NCI-H1436 treated with DMSO at 0.1 percent for 48 hours (cell line): ENCODE results near the gene NSMCE4A.
"Not testable (repeated sequence)": the region's sequence is repeated elsewhere in the genome, so short reads cannot be mapped to it uniquely, and the experiment has no call there.

ENCODE experiments used
- DNase-seq: peaks from one replicate; lab custom pipeline; 2025; lab: John Stamatoyannopoulos, UW

The NSMCE4A gene, protein sequence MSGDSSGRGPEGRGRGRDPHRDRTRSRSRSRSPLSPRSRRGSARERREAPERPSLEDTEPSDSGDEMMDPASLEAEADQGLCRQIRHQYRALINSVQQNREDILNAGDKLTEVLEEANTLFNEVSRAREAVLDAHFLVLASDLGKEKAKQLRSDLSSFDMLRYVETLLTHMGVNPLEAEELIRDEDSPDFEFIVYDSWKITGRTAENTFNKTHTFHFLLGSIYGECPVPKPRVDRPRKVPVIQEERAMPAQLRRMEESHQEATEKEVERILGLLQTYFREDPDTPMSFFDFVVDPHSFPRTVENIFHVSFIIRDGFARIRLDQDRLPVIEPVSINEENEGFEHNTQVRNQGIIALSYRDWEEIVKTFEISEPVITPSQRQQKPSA

DNA sequence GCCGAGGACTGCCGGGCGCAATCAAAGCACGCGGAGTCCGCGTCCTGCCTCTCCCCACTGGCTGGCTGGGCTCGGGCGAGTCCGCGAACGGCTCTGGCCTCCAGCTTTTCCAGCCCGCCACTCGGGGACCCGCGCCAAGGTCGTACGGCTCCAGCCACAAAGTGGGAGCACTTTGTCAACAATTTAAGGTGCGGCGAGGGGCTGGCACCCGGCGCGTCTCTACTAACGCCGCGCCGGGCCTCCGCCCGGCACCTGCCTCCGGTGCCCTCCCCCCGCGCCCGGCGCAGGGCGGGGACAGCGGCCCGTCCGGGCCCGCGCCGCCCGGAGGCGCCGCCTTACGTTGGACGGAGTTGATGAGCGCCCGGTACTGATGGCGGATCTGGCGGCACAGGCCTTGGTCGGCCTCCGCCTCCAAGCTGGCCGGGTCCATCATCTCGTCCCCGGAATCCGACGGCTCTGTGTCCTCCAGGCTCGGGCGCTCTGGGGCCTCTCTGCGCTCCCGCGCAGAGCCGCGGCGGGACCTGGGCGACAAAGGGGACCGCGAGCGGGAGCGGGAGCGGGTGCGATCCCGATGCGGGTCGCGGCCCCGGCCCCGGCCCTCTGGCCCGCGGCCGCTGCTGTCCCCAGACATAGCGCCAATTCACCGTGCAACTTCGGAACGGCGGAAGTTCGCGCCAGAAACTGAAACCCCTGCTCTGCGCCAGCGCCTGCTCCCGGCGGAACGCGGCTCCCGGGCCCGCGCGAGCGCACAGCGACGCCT, at the start of gene NSMCE4A:
Gene NSMCE4A, minus strand, starts transcription at position 683 of the 760 bp plus-strand sequence. Its CDS starts 52 bp downstream, at position 631.
- no peak for DNase-seq

DNA sequence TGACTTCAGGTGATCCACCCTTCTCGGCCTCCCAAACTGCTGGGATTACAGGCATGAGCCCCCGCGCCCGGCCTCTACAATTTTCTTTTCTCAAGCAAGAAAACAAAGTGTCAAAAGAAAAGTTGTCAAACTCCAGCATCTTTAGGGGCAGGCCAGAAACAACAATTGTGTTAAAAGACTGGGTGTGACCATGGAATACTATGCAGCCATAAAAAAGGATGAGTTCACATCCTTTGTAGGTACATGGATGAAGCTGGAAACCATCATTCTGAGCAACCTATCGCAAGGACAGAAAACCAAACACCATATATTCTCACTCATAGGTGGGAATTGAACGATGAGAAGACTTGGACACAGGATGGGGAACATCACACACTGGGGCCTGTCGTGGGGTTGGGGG, 48.2 kb upstream of the NSMCE4A start:
- DNase-seq = not testable (repeated sequence)

DNA sequence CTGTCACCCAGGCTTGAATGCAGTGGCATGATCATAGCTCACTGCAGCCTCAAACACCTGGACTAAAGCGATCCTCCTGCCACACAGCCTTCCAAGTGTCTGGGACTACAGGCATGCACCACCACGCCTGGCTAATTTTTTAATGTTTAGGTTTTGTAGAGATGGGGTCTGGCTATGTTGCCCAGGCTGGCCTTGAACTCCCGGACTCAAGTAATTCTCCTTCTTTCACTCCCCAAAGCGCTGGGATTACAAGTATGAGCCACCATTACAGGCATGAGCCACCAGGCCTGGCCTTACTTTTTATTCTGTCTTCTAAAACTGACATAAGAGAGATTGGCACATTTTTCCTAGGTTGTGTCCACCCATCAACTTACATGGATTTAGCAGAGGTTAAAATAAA, 47.3 kb upstream of the NSMCE4A start:
- DNase-seq = no peak

DNA sequence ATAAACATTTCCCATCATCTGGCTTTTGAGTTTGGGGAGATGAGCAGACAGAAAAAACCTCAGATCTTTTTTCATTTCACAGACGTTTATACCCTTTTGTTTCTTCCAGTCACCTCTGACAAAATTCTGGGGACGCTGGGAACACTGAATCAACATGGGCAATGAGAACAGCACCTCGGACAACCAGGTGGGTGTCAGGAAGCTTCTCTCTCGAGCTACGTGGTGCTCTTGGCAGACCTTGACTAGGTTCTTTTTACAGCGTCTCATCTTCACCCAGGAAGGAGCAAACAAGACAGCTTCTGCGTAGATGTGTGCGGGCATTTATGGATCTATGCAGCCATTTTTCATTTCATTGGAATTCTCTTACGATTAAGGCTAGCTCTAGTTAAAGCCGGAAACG, 46.8 kb upstream of the NSMCE4A start:
- no peak for DNase-seq

DNA sequence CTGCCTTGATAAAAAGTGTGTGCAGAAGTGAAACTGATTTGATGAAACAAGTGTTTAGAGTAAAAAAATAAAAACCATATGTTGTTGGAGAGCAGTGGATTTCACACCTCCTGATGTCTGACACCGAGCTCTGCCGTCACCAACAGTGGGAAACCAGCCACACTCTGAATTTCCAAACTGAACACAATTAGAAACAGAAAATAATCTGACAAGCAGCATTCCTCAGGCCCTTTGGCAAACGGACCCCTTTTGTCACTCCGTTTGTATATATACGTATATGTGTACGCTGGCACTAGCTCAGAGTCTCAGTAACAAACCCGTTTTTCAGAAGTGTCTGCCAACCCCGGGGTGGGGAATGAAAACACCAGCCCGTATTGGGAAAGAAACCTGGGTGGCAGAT, 46.4 kb upstream of the NSMCE4A start:
- DNase-seq = no peak

DNA sequence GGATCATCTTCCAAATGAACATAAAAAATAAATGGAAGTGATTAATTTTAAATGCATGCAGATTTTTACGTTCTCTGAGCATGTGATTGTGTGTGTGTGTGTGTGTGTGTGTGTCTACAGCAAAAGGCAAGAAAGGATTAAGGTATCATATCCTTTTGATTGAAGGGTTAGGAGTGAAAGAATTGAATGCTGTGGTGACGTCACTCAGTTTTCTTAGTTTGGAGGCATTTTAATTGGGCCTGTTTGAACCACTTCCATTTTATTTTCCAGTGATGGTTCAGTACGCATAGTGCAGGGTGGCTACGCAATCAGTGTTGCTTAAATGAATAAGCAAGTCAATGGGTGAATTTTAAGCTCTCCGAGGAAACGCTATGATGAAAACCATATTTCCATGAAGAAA, 45.2 kb upstream of the NSMCE4A start:
- no peak for DNase-seq

DNA sequence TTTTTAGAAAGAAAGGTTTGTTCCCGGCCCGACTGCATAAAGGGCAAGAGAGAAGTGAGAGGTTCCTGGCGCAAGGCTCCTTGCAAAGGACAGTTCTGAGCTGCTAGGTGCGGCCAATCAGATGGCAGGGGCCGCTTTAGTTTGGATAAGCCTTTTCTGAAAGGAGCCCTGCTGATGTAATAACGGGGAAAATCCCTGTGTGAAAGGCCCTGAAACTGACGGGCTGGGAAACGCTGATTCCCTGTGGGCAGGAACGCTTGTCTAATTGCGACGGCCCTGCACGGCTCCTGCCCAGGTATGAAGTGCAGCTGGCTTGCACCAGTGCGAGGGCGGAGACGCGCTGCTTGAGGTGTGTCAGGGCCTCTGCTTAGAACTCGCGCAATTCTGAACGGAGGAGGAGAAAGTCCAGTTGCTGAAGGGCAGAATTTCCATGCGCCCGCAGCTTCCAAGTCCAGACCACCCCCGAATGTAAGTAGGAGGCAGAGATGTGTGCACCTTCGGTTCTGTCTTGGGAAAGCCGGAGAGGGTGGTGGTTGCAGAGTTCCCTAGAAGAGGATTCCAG, 44.5 kb upstream of the NSMCE4A start:
- DNase-seq = no peak

DNA sequence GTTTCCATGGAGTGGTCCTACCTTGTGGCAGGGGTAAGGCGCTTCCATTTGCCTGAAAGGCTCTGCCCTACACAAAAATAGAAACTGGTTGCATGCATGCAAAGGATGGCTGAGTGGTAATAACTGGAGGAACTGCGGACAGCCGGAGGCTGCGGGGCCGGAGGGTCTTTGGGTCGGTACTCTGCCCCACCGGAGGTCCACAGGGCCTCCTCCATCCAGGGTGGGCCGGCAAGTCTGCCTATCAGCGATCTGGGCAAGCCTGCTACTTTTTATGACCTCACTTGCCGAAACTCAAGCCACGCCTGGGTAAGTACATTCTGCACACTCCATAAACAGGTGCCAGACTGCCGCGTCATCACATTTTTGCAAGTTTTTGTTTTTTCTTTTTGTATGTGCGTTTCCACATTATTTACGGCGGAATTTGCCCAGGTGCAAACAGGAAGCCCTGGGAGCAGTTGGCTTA, 44.0 kb upstream of the NSMCE4A start:
- no peak for DNase-seq

DNA sequence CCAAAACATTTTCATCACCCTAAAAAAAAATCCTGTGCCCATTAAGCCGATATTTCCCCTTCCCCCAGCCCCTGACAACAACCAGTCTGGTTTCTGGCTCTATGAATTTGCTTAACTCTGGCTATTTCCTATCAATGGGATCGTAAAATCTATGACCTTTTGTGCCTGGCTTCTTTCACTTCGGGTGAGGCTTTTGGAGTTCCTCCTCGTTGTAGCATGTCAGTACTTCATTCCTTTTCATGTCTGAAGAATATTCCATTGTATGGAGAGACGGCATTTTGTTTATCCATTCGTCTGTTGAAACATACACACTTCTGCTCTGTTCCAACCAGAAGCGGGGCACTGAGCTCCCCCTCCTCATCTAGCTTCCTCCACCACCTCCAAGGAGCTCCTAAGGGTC, 43.5 kb upstream of the NSMCE4A start:
- no peak for DNase-seq

DNA sequence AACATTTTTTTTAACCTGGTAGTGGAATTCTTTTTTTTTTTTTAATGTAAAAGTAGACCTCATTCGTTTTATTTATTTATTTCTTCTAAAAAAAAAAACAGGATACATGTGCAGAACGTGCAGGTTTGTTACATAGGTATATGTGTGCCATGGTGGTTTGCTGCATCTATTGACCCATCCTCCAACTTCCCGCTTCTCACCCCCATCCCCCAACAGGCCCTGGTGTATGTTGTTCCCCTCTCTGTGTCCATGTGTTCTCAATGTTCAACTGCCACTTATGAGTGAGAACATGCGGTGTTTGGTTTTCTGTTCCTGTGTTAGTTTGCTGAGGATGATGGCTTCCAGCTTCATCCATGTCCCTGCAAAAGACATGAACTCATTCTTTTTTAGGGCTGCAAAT, 42.9 kb upstream of the NSMCE4A start:
- not testable (repeated sequence) for DNase-seq

DNA sequence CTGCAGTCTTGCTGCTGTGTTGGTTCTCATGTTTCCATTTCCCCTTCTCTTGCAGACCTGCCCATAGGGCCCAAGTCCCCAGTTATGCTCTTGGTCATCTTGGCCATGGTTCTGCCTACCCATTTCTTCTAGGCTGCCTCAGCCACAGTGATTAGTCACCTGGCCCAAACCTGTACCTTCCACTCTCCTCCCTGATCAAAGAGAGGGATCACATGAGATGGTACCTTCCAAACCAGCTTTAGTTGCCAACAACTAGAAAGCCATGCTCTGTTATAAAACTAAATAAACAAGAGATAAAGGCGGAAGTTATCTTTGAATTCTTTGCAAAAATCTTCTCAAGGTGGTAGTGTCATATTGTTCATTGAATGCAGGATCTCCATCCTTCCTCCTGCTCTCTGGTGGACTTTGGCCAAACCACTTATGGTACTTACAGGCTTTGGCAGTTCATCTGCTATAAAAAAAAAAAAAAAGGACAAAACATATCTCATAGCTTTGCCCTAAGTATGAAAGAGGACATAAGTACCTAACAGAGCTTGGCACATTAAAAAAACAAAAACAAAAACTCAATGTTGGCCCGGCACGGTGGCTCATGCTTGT, 39.7 kb upstream of the NSMCE4A start:
- no peak for DNase-seq

DNA sequence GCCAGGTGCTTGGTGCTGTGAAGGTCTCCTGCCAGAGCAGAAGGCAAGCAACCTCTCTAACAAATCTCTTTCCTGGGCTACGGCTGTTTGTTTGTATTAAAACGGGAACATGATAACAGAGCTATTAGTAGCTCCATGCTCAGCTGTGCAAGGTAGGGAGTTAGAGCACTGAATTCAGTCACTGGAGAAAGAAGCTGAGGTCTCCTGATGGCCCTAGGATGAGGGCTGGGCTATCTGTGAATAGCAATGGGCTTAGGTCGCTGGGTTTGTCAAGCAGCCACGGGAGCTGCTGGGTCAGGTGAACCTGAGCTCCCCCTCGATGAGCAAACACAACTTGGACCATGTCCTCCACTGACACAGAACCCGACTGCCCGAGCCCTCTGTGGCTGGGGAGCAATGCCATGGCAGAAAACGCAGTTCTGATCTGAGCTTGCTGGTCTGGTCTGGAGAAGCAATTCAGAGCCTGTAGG, 38.3 kb upstream of the NSMCE4A start:
- DNase-seq = no peak

DNA sequence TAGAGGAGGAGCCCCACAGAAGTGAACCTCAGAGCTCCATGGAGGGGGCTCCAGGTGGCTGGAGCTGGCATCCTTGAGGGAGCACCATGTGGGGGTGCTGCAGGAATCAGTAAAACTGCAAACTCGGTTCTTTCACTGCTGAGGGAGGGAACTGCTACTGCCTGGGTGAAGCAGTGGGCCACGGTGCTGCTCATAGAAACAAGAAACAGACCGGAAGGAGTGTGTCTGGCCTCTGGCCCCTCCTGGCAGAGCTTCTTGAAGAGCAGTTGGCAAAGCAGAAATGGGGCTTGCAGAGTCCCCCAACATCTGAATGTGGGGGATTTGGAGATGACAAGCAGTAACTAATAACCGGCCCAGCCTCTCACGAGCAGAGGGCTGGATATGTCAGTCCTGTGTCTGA, 37.7 kb upstream of the NSMCE4A start:
- no peak for DNase-seq

DNA sequence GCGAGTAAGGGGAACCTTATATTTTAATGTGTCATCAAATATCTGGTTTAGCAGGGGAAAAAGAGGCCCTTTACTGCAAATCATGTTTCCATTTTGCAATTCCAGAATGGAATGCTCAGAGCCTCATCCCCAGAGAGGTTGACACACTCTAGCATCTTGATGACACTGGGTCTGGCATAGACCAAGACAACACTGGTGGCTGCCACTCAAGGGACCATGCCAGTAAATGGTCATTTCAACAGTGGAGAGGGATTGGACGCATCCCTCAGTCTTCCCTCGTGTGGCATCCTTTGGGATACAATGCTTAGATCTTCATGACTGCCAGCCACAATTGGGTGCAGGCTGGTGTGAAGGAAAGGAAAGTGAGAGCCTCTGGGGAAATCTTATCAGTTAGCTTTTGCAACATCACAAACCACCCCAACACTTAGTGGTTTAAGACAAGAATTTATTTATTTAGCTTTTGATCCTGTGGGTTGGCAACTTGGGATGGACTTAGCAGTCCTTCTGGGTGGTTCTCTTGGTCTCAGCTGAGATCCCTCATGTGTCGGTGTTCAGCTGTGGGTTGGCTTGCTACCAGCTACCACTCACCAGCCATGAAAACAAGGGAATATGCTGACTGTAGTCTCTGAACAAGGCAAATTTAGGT, 35.5 kb upstream of the NSMCE4A start:
- DNase-seq = no peak

DNA sequence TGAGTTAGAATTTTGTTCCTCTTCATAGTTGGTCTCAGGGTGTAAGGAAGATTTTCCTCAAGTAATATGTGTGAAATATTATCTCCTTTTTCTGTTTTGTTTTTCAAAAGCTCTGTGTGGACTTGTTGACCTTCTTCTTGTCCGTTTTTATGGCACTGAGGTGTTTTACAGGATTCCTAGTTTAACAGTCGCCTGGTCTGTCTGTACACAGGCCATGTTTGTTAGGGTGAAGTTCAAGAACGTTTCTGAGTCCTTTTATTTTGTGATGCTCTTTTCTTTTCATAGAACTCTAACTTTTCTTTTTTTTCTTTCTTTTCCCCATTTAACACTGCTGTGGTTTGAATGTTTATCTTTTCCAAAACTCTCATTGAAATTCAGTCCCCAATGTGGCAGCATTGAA, 32.4 kb upstream of the NSMCE4A start:
- DNase-seq = no peak

DNA sequence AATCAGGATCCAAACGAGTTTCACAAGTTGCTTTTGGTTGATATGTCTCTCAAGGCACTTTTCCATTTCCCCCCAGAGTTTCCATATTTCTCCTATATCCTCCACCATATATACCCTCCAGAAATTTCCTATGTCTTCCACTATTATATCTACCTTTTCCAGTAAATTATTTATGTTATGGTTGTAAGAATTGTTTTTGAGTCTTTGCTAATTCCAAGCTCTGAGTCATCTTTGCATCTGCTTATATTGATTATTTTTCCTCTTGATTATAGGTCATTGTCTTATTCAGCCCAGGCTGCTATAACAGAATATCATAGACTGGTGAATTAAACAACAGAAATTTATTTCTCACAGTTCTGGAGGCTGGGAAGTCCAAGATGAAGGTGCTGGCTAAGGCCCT, 26.7 kb upstream of the NSMCE4A start:
- no peak for DNase-seq

DNA sequence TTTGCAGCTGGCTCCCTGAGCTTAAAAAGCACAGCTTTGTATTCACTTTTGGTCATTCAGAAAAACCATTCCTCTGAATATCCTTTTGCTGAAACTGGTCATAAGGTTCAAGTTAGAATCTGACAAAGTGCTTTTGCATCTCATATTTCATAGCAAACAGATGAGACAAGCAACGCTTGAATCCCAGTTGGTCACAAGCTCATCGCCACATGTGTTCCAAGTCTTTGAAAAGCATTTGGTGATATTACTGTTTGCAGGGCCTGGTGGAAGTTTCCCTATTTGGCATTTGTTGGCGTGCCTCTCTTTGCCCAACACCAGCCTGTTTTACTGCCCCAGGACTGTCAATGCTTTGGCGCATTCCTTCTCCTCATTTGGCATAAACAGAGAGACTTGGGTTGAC, 24.3 kb upstream of the NSMCE4A start:
- no peak for DNase-seq

DNA sequence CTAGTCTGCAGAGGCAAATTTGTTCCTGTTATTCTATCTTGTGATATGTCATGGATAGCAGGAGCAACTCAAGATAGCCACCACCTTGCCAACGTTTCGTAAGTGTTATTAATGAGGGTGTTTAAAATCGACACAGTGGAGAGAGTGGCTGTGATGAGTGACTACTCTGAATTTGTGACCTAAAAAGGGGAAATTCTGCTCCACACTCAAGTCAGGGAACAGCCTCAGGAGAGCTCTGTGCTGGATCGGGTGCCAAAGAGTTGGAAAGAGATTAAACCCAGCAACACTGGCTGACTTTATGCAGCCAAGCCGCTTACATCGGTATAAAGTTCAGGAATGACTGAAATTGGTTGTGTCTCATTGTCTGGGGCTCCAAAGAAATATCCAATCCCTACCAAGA, 23.4 kb upstream of the NSMCE4A start:
- no peak for DNase-seq

DNA sequence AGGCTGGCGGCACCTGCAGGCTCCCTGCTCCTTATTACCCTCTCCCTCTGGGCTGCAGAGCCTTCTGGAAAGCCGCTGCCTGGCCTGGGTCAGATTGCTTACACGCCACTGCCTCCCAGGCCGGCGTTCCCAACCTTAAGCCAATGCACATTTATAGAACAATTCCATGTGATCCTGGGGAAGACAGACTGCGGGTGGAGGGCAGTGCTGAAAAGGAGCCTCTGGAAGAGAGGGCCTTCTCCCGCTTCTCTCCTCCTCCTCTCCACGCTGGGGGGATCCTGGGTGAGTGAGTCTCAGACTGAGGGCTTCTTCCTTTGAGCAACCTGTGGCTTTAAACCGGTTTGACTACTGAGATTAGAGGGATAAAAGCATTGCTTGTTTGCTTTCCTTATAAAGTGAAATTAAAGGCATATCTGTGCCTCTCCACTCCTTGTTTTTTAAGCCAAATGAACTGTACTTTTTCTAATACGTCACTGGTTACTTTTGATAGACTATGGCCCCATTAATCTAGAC, 19.5 kb upstream of the NSMCE4A start:
- no peak for DNase-seq

DNA sequence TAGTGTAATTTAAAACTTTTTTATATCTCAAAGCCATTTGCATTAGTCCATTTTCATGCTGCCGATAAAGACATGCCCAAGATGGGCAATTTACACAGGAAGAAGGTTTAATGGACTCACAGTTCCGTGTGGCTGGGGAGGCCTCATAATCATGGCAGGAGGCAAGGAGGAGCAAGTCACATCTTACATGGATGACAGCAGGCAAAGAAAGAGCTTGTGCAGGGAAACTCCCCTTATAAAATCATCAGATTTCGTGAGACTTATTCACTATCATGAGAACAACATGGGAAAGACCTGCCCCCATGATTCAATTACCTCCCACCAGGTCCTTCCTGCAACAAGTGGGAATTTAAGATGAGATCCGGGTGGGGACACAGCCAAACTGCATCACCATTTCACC, 16.7 kb upstream of the NSMCE4A start:
- DNase-seq = not testable (repeated sequence)

DNA sequence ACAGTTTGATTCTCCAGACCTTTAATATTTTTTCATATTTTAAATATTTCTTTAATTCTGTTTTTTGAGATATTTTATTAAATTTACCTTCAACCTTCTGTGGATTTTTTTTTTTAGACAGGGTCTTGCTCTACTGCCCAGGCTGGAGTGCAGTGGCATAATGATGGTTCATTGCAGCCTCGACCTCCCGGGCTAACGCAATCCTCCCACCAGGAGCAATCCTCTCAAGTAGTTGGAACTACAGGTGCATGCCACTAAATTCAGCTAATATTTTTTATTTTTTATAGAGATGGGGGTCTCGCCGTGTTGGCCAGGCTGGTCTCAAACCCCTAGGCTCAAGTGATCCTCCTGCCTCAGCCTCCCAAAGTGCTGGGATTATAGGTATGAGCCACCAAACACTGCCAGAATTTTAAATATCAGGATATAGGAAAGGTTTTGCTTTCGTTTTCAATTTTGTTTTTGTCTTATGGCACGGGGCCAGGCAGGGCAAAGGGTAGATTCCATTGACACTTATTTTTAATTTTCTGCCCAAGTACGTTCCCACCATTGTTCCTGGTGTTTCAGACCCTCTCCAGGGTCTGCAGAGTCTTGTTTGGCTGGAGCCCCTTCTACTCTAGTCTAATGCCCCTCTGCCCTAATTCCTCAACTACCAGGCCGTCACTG, 15.1 kb upstream of the NSMCE4A start:
- no peak for DNase-seq
